EL (cell line): ENCODE measurements around the gene CPNE8.

Source experiments
- DNase-seq: peaks from one replicate; pipeline ENCODE4 v3.0.0-alpha.2; 2016

Gene CPNE8

GRCh38 chr12:38905480-38906351 is at the start of gene CPNE8:
Gene CPNE8 (minus strand): TSS chr12:38905591. CDS start chr12:38905534, 57 bp downstream.
- DNase-seq: no peak

DNA sequence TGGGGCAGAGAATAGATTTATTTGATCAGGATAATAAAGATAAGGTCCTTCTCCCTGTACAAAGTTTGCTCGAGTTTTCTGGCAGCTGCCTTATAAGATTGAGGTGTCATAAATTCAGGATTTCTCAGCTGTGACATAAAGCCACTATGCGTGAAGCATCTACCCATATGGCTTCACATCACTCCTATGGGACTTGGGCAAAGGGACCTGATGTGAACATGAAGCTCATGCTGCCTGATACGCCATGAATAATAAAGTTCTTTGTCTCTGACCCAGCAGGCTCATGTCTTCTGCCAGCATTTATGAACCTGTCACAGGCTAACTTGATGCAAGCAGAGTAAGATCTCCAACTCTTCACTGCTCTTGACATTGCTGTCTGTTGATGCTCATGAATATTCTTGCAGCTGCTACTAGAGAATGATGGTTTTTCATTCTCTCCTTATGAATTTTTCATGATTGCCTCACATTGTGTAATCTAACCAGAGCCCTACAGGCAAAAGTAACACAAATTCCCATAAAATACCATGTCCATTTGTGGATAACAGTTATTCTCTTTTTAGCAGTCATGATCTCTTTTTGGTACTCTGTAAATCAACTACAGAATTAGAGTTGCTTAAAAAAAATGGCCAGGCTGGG is 49.0 kb upstream of the CPNE8 start:
- no peak for DNase-seq

DNA sequence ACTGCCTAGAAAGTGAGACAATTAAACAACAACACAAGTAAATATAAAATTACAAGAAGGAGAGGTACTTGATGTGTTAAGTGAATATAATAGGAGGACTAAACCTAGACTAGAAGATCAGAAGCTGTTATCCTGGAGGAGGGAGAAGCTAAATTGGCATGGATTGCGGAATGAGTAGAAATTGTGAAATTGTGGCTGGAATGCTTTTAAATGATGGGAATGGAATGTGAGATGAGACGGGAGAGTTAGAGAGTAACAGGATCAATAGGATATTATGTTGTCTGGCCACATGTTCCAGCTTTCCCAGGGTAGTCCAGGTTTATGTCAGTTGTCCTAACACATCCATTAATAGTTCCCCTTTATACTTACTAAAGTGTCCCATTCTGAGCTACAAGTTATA is 44.0 kb upstream of the CPNE8 start:
- DNase-seq: no peak

DNA sequence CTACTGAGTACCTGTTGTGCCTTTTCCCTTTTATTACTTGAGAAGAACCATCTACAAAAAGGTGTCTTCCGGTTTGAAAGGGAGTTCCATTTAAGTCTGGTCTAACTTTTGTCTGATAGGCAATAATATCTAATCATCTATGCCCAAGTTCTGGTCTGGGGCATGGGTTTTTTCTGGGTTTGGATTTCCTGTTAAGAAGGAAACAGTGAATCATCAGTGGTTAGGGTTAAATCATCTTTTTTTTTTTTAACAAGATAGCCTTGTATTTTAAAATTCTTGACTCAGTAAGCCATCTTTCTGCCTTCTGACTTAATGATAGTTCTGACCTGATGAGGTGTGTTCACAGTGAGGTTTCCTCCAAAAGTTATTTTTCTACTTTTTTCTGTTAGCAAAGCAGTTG is 29.3 kb upstream of the CPNE8 start:
- DNase-seq: no peak

DNA sequence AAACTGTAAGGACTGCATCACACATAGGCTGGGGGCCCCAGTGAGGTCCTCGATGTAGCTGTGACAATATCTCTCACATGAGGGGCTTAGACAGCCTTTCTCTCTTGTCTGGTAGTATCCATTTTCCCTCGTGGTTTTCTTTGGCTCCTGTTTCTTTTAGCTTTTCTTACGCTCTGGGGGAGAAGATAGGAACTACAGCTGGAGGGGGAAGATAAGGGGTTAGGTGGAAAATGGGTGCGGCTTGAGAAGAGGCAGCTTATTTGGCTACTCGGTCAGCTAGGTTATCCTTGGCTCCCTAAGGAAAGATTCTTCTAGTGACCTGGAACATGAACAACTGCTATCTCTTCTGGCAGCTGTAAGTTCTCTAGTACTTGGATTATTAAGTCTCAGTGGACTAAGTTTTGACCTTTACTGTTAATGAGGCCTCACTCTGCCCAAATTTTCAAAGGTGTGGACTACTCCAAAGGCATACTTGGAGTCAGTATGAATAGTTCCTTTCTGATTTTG is 28.7 kb upstream of the CPNE8 start:
- no peak for DNase-seq

GRCh38 chr12:38932320-38932719 is 26.9 kb upstream of the CPNE8 start:
- no peak for DNase-seq

DNA sequence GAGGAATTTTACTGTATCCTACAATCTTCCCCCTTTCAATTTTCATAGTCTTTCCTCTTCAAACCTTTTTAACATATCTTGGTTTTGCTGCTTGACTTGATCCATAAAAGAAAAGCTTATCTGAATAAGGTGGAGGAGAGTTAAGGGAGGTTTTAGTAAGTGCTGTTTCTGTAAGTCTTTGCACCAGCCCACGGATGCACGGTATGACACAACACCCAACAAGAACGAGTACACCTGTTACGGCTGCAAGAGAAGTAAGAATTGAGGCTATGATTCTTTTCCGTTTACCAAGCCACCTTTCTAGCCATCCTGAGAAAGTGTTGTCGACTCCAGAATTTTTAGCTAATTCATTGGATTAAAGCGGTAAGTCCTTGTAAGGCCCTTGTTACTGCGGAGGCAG is 26.1 kb upstream of the CPNE8 start:
- no peak for DNase-seq

DNA sequence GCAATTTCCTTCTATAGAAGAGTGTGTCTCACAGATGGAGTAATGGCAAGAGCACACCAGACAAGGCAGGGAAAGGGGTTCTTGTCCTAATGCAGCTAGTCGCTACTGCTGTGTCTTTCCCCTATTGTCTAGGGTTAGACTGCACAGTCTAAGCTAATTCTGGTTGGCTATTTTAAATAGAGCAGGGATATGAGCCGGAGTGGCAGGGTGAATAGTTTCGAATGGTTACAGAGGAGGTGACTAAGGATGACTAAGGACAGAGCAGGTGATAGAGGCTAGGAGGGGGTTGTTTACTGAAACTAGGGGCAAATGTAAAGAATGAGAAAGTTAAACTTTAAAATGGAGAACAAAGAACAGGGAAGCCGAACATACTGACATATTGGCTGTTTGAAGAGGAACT is 25.6 kb upstream of the CPNE8 start:
- DNase-seq: no peak

DNA sequence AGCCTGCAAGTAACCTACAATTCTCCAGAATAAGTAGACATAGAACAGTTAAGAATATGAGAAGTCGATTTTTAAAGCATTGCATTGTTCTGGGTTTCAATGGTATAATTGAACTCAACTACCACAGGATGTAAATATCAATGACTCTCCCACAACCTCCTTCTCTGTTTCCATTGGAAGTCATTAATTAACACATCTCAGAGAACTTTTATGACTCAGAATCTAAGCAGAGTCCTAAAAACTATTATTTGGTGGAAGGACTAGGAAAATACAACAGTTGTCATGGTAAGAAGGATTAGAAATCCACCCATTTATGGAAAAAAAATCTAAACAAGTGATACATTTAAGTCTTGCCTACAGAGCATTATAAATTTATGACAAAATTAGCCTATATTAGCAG is 21.1 kb upstream of the CPNE8 start:
- no peak for DNase-seq

- DNase-seq: no peak
Measured at GRCh38 chr12:38921025-38921677, 15.8 kb upstream of the CPNE8 start.

- no peak for DNase-seq
Measured at GRCh38 chr12:38919191-38919590, 13.8 kb upstream of the CPNE8 start.

DNA sequence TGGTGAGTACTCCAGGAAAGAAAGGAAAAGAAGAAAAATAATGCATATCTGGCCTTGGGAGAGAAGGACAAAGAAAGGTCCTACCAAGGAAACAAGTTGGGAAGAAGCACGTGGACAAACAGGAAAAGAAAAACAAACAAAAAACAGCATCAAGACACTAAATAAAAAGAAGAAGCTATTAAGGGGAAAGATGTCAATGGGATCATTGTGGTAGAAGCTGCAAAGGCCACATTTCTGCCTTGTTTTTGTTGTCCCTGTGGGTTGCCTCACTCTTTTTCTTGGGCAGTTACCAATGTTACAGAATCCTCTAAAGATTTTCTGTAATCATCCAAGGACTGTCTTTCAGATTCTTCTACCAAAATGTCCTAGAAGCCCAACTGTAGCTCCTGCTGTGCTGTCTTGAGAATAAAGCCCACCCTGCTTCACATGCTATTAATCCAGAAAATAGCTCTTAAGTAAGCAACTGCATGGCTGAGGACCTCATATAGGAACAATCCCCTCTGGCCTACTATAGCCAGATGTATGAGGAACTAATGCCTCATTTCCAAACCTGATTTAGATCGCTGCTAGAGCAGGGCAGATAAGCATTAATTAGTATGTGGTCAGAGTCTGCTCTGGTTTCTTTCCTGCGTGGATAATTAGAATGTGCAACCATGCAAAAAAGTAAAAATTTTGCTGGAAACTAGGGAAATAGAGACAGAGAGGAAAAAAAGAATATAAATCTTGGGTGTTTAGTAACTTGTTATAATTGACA is 10.2 kb upstream of the CPNE8 start:
- no peak for DNase-seq

GRCh38 chr12:38912116-38912515 is 6.7 kb upstream of the CPNE8 start:
- no peak for DNase-seq

DNA sequence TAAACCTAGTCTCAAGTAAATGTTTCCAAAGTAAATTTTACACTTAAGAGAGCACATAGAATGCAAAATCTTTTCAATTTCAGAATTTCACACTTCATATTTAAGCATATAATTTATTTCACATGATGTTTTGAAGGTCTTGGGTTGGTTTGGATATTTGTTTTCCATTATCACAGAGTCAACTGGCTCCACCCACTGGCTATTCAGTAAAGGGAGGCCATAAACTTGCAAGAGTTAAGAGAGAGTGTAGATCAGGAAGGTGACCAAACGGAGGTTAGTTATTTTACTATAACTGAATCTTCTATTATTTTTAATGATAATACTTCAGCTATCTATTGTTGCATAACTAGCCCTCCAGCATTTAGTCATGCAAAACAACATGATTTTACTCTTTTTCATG is 6.2 kb upstream of the CPNE8 start:
- no peak for DNase-seq

DNA sequence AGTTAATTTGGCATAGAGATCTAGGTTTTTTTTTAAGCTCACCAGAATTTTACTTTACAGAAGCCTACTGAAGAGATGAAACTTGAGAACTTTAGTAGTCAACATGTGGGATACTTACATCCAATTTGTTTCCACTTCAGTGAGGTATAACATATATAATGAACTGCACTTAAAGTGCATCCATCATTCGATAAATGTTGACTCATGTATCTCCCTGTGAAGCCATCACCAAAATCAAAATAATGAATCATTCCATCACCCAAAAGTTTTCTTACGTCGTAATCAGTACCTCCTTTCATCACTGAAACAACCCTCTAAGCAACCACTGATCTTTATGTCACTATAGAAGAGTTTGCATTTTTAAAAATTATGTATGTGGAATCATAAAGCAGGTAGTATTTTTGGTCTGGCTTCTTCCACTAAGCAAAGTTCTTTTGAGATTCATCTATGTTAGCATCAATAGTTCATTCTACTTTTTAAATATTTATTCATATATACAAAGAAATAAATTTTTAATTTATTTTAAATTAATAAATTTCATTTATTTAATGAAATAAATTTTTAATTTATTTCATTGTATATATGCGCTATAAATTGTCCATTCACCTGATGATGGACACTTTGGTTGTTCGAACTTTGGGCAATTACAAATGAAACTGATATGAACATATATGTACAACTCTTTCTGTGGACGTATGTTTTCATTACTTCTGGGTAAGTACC is 2.0 kb upstream of the CPNE8 start:
- no peak for DNase-seq

DNA sequence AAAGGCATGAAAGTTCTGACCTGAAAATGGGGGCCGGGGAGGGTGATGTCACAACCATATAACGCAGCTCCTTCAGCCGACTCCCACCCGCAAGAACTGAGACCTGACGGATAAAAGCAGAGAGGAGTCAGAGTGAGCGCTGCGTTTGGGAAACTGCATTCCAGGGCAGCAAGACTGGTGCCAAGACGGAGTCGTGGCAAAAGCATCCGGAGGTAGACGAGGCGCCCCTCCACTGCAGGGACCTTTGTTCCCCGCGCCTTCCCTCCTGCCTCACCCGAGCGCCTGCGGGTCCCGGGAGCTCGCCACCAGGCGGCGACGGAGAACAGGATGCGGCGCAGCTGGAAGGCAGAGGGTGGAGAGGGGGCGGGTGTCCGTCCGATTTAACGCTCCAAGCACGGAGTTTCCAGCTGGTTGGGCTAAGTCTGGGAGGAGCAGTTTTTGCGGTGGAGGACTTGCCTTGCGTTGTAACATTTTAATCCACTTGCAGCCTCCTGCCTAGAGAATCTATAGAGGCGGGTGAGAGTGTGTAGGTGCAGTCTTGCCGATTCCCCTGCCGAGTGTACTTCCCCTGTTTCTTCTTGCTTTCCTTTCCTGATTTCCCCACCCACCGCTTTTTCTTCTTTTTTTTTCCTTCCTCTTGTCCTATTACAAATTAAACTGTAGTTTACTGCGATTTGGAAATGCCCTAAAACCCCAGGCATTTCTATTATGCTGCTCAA is 1.2 kb upstream of the CPNE8 start:
- DNase-seq: peak; percentile 5

DNA sequence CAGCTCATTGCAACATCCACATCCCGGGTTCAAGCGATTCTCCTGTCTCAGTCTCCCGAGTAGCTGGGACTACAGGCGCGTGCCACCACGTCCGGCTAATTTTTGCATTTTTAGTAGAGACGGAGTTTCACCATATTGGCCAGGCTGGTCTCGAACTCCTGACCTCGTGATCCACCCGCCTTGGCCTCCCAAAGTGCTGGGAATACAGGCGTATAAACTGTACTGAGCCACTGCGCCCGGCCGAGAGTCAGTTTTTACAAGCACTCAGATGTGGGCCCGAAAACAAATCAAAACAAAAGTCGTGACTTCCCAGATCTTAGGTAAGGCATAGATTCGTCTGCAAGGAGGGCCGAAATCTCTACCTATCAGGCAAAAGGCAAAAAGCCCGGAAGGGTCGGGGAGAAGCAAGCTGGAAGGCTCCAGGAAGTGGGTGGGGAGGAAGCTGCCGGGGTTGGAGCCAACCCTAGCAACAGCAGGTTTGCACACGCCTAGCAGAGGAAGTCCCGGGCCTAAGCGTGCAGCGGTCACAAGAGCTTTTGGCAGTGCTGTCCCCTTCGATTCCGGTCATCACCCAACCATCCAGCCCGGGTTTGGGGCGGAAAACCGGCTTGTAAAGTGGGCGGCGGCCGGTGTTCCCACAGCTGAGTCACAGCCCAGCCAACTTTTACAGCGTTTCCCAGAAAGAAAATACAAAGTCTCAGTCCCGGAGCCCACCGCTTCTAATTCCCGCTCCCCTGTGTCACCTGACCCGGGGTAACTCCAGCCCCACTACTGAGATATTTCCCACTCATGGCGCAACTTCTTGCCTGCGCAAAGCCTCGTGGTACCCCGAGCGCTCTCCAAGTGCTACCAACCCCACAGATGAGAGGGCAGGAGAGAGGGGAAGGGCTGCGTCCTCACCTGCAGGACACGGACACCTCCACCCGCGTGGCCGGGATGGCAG is 583 bp downstream of the CPNE8 start:
- DNase-seq: peak; percentile 8

GRCh38 chr12:38903596-38903995 is 1.8 kb downstream of the CPNE8 start:
- DNase-seq: no peak

DNA sequence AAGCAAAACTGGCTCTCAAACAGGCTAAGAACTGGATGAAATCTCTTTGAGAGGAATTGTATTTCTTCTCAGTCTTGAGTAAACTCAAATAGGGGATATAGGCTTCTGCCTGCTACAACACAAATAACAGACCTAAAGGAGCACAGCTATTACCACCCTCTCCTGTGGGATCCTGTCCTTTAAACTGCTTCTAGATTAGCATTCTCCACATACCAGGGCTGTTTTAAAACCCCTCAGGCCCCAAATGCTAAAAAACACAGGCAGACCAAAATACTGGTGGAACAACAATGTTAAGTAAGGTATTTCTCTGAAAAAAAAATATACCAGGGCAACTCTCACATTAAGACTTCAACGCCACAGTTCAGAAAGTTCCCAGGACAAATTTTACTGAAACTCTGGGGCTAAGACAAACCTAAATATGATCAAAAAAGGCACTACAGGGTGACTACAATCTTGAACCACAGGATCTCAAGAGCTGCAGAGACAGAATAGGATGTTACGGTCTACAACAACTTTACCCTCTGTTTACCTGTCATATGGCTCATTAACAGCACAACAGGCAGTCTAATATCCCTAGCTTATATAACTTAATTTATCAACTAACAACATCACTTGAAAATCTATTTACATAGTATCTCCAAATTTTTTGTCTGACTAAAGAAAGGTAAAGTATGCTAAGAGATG is 7.2 kb downstream of the CPNE8 start:
- DNase-seq: no peak

DNA sequence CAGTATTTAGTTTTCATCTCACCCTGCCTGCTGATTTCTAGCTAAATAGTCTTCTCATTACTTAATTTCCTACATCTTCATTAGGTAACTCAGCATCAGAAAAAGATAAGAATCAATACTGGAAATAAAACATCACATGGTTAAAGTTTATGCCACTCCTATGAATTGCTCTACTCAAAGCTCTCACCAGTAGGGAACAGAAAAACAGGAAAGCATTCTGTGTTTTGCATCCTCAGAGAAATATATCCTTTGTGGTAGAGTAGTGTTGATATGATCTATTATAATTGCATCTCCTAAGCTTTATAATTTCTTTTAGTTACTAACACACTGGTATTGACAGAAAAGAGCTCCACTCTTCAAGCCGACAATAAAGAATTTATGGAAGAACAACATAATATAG is 9.9 kb downstream of the CPNE8 start:
- no peak for DNase-seq
